WERI-Rb-1 (cell line): Measurements from ENCODE around the gene LCE1B.

ENCODE experiments used
- DNase-seq: peaks from one replicate; pipeline ENCODE4 v3.0.0-alpha.2; 2020
- H3K27ac ChIP-seq: fragments of 250-450 bp; sonication (Bioruptor Pico); 2 replicates; pipeline ENCODE4 v1.5.1; 2020; ENCODE audit warnings: mild to moderate bottlenecking, moderate library complexity
- H3K27me3 ChIP-seq: fragments of 250-450 bp; sonication (Bioruptor Pico); 2 replicates; pipeline ENCODE4 v1.5.1; 2021; ENCODE audit warnings: mild to moderate bottlenecking, low read depth, moderate library complexity; ENCODE audit not compliant: insufficient read depth, severe bottlenecking
- H3K36me3 ChIP-seq: fragments of 250-450 bp; sonication (Bioruptor Pico); 2 replicates; pipeline ENCODE4 v1.5.1; 2020; ENCODE audit warnings: mild to moderate bottlenecking, moderate library complexity
- H3K4me3 ChIP-seq: 2 replicates; pipeline ENCODE4 v1.5.1; 2011; ENCODE audit warnings: low read depth, mild to moderate bottlenecking, control low read depth, low read length
- H3K9me3 ChIP-seq: fragments of 250-450 bp; sonication (Bioruptor Pico); 2 replicates; pipeline ENCODE4 v1.5.1; 2021; ENCODE audit warnings: mild to moderate bottlenecking, moderate library complexity; ENCODE audit not compliant: severe bottlenecking
- TF ChIP-seq, protein P1 (sequence below): IDR thresholded peaks from 2 replicates; pipeline ENCODE4 v1.5.1; 2011; ENCODE audit warnings: low read depth, mild to moderate bottlenecking, control low read depth, inconsistent platforms, low read length

The LCE1B gene

DNA sequence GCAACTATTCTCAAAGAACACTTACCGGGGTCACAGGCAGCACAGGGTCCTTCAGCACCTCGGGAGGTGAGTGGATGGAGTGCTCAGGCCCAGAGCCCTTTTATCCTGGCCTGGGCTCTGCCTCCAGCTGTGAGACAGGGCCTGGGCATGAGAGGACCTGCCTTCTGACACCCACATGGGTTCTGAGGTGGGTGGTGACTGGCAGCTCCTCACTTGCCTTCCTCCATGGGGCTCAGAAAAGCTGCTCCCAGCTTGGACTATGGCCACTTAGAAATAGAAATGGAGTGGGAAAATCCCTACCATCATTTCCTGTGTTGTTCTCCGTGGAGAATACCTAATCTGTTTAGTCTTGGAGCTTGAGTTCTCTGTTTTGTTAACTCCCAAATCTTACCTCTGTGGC lies 5.2 kb upstream of the LCE1B start, which contains the start of gene LCE1C:
TSS of gene LCE1C (minus strand) at position 76 of the 400 bp plus-strand sequence. CDS start 1,173 bp downstream, outside the sequence.
- Histone ChIP-seq H3K36me3 (no peaks in the 10 kb centered on the region), H3K4me3 (no peak within 1 kb of the TSS), H3K27ac (no peak within 1 kb of the TSS), H3K27me3 (peaks cover 84% of the 10 kb centered on the region), H3K9me3 (peaks cover 2% of the 10 kb centered on the region)
- no peak for DNase-seq
- TF ChIP-seq, protein P1, sequence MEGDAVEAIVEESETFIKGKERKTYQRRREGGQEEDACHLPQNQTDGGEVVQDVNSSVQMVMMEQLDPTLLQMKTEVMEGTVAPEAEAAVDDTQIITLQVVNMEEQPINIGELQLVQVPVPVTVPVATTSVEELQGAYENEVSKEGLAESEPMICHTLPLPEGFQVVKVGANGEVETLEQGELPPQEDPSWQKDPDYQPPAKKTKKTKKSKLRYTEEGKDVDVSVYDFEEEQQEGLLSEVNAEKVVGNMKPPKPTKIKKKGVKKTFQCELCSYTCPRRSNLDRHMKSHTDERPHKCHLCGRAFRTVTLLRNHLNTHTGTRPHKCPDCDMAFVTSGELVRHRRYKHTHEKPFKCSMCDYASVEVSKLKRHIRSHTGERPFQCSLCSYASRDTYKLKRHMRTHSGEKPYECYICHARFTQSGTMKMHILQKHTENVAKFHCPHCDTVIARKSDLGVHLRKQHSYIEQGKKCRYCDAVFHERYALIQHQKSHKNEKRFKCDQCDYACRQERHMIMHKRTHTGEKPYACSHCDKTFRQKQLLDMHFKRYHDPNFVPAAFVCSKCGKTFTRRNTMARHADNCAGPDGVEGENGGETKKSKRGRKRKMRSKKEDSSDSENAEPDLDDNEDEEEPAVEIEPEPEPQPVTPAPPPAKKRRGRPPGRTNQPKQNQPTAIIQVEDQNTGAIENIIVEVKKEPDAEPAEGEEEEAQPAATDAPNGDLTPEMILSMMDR: no peak

DNA sequence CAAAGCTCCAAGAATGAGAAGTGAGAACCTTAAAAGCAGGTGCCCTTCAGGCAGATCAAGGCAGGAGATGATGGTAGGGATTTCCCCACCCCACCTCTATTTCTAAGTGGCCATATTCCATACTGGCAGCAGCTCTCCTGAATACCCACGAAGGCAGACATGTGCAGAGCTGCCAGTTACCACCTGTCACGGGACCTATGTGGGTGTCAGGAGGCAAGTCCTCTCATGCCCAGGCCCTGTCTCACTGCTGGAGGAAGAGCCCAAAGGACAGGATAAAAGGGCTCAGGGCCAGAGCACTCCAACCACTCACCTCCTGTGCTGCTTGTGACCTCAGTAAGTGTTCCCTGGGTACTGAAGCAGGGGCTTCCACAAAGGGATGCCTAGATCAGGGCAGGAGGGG lies 721 bp upstream of the LCE1B start:
- Histone ChIP-seq H3K27ac (no peak overlapping the region), H3K9me3 (peaks cover 6% of the 10 kb centered on the region)
- TF ChIP-seq, protein P1: no peak

DNA sequence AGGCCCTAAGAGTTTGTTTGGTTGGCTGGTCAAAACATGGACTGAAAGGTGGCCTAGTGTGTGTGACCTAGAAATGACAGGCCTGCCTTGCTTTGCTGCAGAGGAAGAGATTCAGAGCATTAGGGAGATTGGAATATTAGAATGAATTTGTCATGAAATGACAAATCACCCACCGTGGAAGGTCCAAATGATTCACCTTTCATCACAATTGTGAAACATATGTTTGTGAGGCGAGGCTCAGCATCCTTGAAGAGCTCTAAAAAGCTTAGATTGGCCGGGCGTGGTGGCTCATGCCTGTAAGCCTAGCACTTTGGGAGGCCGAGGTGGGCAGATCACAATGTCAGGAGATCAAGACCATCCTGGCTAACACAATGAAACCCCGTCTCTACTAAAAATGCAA lies 5.5 kb downstream of the LCE1B start:
- peaks cover 75% of the 10 kb centered on the region for H3K27me3 ChIP-seq
- DNase-seq: no peak
- no peak overlapping the region for H3K27ac ChIP-seq
- H3K4me3 ChIP-seq: no peak overlapping the region
- TF ChIP-seq, protein P1: no peak
- H3K36me3 ChIP-seq: no peaks in the 10 kb centered on the region
- peaks cover 4% of the 10 kb centered on the region for H3K9me3 ChIP-seq

More for the DNA sequence above, 721 bp upstream of the LCE1B start:
- no peak for DNase-seq
- no peak overlapping the region for H3K4me3 ChIP-seq
- no peaks in the 10 kb centered on the region for H3K36me3 ChIP-seq
- H3K27me3 ChIP-seq: peaks cover 81% of the 10 kb centered on the region

DNA sequence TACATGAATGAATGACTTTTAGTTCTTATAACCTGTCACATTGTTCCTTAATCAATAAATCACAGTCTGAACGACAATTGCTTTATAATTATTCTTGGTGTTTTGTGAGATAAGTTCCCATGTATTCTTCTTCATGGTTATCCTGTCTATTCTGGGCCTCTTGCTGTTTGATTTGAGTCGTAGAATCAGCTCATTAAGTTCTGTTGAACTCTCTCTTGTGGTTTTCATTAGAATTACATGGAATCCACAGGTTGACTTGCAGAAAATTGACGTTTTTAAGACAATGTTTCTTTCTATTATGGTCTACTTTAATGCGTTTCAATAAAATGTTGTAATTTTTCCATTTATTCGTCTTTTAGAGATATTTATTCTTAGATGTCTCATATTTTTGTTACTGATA lies 11.5 kb downstream of the LCE1B start:
- H3K9me3 ChIP-seq: no peaks in the 10 kb centered on the region
- DNase-seq: no peak
- TF ChIP-seq, protein P1: no peak

DNA sequence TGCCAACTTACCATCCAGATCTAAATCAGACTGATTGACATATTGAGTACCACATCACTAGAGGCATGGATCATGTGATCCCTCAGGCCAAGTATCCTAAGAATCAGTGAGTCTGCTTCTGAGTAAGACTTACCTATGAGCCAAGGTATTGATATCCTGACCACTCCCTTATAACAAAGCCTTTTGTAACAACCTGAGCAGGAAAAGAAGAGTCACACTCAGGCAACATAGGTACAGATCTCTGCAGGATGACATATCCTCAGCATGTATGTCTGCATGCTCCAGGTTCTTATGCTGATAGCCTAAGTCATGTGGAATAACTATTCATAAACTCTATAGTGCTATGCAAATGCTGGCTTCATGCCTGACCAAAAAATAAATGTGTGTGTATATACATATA lies 13.2 kb downstream of the LCE1B start:
- Histone ChIP-seq H3K27me3 (peaks cover 83% of the 10 kb centered on the region), H3K4me3 (no peak overlapping the region), H3K9me3 (no peaks in the 10 kb centered on the region), H3K27ac (no peak overlapping the region), H3K36me3 (no peaks in the 10 kb centered on the region)
- TF ChIP-seq, protein P1: no peak
- no peak for DNase-seq

More for the DNA sequence above, 11.5 kb downstream of the LCE1B start:
- H3K27ac ChIP-seq: no peak overlapping the region
- peaks cover 83% of the 10 kb centered on the region for H3K27me3 ChIP-seq
- H3K4me3 ChIP-seq: no peak overlapping the region
- H3K36me3 ChIP-seq: no peaks in the 10 kb centered on the region

DNA sequence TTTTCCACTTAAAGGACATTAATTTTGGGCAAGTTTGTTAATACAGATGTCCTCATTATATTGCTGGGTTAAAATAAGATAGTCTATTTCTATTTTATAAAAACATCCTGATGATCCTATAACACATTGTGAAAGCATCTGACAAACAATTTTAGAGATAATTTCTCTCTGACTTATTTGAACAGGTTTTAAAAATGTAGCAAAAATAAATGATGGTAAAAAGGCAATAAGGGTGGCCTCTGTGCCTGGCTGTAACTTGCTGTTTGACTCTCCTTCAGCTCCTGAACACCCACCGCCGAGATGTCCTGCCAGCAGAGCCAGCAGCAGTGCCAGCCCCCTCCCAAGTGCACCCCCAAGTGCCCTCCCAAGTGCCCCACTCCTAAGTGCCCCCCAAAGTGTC lies 15.4 kb downstream of the LCE1B start, which contains the start of gene LCE1A:
TSS of gene LCE1A (plus strand) at position 301 of the 400 bp plus-strand sequence. CDS start at position 301, 0 bp downstream.
- DNase-seq: no peak
- Histone ChIP-seq H3K27ac (no peak within 1 kb of the TSS), H3K27me3 (peaks cover 99% of the 10 kb centered on the region), H3K36me3 (no peaks in the 10 kb centered on the region), H3K4me3 (no peak within 1 kb of the TSS), H3K9me3 (peaks cover 7% of the 10 kb centered on the region)
- TF ChIP-seq, protein P1: no peak
